HG02938 (cell line): Measurements from ENCODE around the gene ANK3.

Experiments used
- ATAC-seq: cut with Tn5 transposase; IDR thresholded peaks from one replicate; pipeline ENCODE4 v1.9.1; 2021; ENCODE audit warnings: mild to moderate bottlenecking, moderate library complexity; ENCODE audit not compliant: unreplicated experiment

ANK3 gene

GRCh38 chr10:60188548-60188947 is 201.1 kb downstream of the ANK3 start:
- no peak for ATAC-seq

GRCh38 chr10:60187691-60188090 is 202.0 kb downstream of the ANK3 start:
- no peak for ATAC-seq

- no peak for ATAC-seq
Measured at GRCh38 chr10:60186315-60187071, 203.2 kb downstream of the ANK3 start.

GRCh38 chr10:60185421-60185820 is 204.3 kb downstream of the ANK3 start:
- no peak for ATAC-seq

GRCh38 chr10:60182691-60183090 is 207.0 kb downstream of the ANK3 start:
- no peak for ATAC-seq

- no peak for ATAC-seq
Measured at GRCh38 chr10:60176925-60177324, 212.8 kb downstream of the ANK3 start.

- ATAC-seq = no peak
Measured at GRCh38 chr10:60175441-60175971, 214.2 kb downstream of the ANK3 start.

- no peak for ATAC-seq
Measured at GRCh38 chr10:60172363-60172990, 217.2 kb downstream of the ANK3 start.

GRCh38 chr10:60171436-60172013 is 218.2 kb downstream of the ANK3 start:
- ATAC-seq = no peak

- ATAC-seq = no peak
Measured at GRCh38 chr10:60170250-60170649, 219.4 kb downstream of the ANK3 start.

GRCh38 chr10:60169111-60169510 is 220.6 kb downstream of the ANK3 start:
- ATAC-seq = no peak

GRCh38 chr10:60167050-60167449 is 222.6 kb downstream of the ANK3 start:
- ATAC-seq = no peak

- no peak for ATAC-seq
Measured at GRCh38 chr10:60163786-60164185, 225.9 kb downstream of the ANK3 start.

- no peak for ATAC-seq
Measured at GRCh38 chr10:60162631-60163030, 227.0 kb downstream of the ANK3 start.

GRCh38 chr10:60155943-60156683 is 233.6 kb downstream of the ANK3 start:
- no peak for ATAC-seq

- no peak for ATAC-seq
Measured at GRCh38 chr10:60155099-60155877, 234.4 kb downstream of the ANK3 start.

- no peak for ATAC-seq
Measured at GRCh38 chr10:60149003-60149402, 240.7 kb downstream of the ANK3 start.

GRCh38 chr10:60148266-60148840 is 241.3 kb downstream of the ANK3 start:
- ATAC-seq = no peak

- no peak for ATAC-seq
Measured at GRCh38 chr10:60147576-60148265, 242.0 kb downstream of the ANK3 start.

GRCh38 chr10:60147025-60147424 is 242.7 kb downstream of the ANK3 start:
- no peak for ATAC-seq
